GM18519 (cell line): ENCODE data around the gene CACNA2D1.
"Not testable (repeated sequence)": the region's sequence is repeated elsewhere in the genome, so short reads cannot be mapped to it uniquely, and the experiment has no call there.

Source experiments
- ATAC-seq: cut with Tn5 transposase; IDR thresholded peaks from one replicate; pipeline ENCODE4 v1.9.1; 2021; ENCODE audit warnings: mild to moderate bottlenecking, moderate library complexity; ENCODE audit not compliant: unreplicated experiment, low FRiP score

Gene CACNA2D1

DNA sequence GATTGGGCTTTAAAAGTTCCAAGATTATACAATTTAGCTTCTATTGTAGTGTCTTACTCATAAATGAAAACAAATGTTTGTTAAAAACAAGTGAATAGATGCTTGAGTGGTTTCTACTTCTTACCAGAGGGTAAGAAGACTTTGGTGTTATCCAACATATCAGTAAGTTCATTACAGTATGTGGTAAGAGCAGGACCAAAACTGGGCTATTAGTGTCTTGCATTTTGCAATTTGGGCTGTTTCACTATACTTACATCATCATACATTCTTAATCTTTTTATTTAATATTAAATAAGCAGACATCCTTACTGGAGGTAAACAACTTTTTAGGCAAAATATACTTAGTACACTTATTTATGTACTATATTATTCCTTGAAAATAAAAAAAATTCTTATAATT, 425.4 kb downstream of the CACNA2D1 start:
- no peak for ATAC-seq

DNA sequence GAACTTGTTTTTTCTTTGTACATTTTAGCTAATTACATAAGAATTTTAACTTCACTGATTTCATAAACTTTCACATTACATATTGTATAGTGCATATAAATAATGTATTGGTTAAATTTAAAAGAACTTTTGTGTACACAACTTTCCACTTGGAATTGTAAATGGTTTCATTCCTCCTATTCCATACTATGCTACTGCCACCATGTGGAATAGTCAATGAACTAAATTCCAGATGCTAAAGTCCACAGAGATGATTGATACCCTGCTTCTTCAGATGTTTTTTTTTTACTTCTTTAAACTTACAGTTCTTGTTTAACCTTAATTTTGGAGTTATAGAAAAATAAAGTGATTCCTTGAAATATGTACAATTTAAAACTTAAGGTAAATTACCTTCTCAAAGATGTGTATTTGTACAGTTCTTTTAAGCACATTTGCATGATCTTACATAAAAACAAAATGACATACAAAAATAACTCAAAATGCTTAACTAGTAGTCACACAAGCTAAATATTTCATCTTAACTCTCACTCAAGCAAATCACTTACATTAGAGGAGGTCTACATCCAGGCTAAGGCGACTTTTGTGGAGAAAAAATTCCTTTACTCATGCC, 426.1 kb downstream of the CACNA2D1 start:
- no peak for ATAC-seq

DNA sequence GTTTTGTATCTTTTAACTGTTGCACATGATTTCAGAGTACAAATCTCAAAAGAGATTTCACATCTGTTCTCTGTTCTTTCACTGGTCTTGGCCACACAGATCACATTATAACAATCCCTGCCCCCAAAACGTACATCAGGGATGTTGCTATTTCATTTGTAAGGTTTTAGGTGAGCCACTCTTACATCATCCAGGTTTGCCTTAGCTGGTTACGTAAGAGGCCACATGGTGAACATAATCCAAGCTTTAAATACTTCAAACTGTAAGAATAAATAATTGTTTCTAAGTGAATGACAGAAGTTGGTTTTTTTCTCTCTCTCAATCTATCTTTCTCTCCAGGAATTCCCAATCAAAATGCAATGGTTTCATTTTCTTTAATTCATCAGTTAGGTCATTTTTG, 427.8 kb downstream of the CACNA2D1 start:
- ATAC-seq: no peak

DNA sequence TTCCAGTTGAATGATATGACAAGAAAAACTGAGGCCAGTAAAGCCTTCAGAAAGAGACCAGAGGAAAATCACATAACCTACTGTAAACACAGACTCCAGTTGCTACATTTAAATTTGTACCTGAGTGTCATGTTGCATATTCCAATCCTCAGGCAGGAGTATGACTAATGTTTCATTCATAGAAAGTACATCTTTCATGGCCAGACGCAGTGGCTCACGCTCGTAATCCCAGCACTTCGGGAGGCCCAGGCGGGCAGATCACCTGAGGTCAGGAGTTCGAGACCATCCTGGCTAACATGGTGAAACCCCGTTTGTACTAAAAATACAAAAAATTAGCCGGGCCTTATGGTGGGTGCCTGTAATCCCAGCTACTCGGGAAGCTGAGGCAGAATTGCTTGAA, 429.0 kb downstream of the CACNA2D1 start:
- not testable (repeated sequence) for ATAC-seq

DNA sequence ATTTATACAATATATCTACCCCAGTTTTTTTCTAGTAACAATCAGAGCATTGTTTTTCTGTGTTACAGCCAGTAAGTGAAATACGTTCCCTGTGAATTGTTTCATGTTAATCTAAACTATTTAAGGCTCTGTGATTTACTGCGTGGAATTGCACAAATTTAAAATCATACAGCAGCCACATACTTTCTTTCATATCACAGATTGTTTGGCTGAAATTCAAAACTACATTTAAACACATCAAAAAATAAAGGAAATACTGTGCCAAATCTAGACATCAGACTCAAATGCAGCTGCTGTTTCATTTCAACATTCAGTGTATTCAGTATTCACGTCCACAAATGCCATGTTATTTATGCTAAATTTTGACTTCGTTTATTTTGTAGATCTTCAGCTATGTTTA, 431.1 kb downstream of the CACNA2D1 start:
- ATAC-seq: no peak

DNA sequence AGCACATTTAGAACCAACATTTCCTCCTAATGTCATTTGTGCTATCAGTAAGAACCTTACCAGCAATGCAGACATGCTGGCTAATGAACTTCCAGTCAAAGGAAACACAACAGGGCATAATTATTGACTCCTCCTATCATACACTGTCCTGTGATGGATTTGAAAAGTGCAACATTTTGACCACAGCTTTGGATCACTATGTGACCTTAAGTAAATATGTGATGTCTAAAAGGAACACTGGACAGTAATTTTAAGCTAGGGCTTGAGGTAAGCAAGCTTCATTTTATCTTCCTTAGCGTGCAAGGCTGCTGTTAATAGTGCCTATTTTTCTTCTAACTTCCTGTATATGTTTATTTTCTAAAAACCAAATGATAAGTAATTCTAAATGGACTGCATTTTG, 433.2 kb downstream of the CACNA2D1 start:
- ATAC-seq: no peak

DNA sequence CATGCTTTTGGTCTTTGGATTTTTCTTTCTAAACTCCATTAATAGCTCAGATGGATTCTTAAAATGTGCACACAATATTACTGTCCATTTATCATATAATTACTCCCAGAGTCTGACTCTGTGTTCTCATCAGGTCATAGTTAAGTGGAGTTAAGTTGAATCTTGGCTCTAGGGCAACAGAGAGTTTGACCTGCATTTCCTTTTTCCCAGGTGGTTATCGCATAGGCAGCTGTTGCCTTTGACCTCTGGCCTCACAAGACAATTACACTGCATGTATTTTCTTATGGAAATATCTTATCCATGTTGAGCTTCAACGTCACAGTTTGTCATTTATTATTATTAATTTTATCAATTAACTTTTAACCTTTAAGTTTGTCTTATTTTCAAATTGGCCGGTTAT, 436.3 kb downstream of the CACNA2D1 start:
- no peak for ATAC-seq

DNA sequence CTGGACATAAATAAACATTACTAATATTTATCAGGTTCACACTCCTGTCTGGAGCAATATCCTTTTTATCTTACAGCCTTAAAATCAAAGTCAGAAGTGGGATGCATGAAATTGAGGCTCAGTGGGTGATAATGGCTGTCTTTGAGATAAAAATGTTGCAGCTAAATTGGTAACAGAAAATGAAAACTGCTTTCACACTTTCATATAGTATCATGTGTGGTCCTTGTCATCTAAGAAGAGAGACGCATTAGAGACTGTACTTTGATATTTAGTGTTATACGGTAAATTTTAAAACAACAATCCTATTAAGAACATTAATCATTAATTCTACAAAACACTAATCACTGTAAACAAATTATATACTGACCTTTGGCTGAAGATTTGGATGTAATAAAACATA, 438.5 kb downstream of the CACNA2D1 start:
- no peak for ATAC-seq

DNA sequence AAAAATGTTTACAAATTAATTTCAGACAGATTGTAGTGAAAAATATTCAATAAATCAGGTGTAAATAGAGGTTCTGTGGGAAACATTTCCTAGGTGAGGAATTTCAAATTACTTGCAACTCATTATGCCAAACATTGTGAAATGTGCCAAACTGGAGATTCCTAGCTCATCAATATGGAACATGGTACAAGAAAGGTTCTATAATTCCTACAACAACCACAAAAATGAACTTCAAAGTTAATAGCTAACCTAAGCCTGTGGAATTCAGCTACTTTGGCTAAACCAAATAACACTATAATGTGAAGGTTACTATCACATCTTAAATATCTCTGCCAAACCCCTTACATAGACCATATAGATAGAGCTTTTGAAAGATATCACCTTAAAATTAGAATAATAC, 450.4 kb downstream of the CACNA2D1 start:
- ATAC-seq: no peak

DNA sequence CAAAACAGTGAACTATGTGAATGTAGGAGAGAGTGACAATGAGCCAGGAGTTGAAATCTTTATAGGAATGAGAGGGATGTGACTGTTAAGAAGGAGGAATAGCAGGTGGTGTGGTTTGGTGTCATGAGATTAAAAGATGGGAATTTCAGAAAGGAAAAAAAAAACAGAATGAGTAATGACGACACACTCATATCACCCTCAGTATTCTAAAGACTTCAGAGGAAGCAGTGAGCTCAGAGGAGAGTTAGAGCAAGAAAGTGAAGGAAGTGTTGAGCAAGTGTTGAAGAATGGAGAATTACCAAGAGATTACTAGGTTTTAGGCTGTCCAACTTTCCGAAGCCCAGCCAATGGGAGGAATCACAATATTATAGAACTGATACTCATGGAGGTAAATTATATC, 453.2 kb downstream of the CACNA2D1 start:
- no peak for ATAC-seq

DNA sequence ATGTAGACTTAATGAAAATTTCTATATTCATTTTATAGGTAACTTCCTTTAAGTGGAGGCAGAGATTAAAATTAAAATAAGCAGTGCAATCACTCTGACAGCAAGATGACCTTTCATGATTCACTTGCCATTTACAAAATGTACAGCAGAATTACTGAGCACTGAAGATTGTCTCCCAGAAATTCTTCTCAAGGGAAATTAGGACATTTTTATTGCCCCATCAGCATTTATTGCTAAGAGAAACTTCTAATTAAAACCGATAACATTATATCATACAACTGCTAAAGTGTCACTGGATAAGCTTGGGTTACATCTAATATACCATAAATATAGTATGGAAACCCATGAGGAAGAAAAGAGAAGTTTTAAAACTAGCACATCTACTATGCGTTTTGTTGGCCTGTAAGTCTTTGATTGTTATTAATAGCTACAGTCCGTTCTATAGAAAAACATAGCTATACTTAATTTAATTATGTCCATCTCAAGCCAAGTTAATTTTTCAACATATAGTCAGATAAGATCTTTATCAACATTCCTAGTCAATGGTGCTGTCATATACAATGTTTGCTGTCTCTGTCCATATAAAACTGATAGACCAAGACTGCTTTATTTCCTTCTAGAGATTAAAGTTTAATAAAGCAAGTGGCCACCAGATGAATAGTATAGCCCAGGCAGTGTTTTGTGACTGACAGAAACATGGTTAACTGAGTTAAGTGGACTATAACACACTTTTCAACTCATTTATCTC, 456.7 kb downstream of the CACNA2D1 start:
- no peak for ATAC-seq

DNA sequence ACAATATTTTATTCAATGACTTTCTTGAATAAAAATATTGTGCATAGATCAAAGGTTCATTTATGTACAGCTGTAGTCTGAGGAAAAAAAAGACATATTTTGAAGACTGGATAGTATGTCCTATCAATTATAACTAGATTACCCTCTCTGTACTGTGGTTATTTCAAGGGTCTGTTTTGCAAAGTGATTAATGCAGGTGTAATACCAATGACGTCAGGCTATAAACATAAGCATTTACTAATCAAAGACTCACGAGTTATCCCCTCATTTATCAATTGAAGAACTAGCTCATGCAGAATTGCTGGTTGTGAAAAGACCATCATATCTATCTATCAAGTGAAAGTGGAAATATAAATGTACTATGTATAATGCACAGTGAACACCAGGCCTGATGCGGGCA, 460.2 kb downstream of the CACNA2D1 start:
- ATAC-seq: no peak

DNA sequence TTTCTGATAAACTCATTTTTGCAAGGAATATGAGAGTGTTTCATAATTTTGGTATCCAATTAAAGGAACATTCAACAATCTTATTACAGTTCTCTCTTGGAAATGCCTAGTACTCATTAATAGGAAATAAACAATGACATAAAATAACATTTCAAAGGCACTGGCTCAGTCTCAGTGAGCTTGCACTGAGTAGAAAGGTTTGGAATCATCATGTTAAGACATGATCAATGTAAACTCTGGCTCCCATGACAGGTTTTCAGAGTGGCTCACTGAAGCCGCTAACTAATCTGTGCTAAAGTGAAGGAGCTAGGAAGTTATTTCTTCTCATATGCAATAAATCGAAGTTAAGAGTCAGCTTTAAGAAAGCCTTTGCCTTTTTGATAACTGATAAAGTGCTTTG, 470.5 kb downstream of the CACNA2D1 start:
- ATAC-seq: no peak

DNA sequence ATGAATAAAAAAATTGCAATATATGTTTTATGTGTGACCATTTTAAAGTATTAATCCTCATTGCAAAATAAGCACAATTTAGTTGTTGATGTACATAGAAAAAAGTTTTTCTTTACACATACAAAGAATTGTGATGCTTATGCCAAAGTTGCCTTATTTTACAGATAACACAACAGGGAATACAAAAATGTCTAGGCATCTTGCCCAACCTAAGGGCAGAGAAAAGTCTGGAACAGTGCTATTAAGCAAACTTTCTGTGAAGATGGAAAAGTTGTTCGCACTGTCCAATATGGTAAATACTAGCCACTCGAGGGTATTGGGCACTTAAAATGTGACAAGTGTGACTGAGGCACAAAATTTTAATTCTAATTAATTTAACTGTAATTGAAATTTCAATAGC, 483.6 kb downstream of the CACNA2D1 start:
- no peak for ATAC-seq

DNA sequence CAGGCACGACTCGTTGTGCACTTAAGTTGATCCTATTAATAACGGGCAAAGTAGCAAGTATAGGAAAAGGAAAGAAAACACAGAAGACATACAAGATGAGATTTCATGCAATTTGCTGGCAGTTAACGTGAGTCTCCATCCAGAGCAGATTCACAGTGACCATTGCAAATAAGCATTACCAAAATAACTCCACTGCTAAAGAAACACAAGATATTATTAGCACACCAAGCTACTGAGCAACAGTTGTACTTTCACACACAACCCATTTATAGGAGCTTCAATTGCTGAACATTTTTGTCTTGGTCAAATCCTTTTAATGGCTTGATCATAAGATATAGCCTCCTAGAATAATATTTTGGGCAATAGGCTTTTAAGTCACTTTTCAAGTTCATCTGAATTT, 486.1 kb downstream of the CACNA2D1 start:
- ATAC-seq: no peak

DNA sequence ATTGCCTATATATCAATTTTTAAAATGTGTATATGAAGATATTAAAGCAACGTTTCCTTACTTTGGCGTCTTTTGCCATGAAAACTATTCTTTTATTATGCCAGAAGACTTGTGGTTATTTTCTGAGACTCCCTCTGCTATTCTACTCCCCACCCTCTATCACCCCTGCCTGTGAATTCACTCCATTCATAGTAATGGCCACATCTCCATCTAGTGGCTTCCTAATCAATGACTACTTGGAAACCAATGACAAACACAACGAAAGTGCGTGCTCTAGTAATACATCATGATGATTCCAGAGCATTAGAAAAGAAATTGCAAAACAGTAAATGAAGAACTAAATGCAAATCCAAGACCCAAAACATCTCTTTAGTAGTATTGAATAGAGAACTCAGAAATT, 487.1 kb downstream of the CACNA2D1 start:
- ATAC-seq: peak; percentile 80

DNA sequence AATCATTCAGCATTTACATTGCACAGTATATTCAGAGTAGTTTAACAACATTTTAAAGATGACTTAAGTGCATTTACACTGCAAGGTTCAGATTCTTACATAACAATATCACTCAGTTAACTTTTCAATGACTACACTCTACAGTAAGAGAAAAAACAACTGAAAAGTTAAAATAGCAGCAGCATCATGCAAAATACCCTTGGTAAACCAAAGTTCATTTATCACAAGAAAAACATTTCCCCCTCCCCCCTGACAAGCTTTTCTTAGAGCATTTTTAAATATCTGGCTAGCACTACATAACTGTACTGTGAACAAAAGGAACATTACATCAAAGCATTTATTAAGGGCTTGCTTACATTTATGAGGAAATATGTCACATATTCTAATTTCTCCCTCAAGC, 494.3 kb downstream of the CACNA2D1 start:
- no peak for ATAC-seq

DNA sequence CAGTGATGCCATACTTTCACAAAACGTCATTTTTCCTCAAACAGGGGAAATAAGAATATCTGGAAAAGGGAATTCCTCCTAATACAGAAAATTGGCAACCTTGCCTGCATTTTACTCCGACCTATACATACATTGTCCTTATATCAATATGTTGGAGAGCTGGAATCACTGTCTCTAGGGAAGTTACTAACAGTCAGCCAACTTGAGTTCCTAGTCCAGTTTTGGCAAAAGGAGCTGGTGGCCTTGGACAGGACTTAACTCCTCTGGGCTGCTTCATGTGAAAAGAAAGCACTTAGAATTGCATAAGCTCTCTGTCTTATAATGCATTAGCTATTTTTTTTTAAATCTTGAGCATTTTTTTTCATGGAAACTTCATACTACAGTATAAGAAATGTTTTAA, 499.5 kb downstream of the CACNA2D1 start:
- ATAC-seq: no peak

DNA sequence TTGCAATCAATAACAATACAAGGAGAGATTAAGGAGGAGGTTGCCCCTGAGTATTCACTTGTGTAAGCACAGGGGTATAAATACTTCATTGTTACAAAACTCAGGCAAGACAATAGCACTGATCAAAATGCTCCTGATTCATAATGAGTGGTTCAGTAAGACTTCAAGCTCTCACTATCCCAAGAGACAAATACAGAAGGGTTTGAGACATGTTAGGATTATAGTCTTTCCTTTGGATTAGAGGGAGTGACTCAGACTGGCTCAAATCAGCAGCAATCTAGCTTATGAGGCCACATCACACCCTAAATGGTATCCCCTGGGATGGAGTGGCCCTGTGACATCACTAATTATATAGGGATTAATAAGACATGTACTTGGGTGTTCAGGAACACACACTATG, 506.5 kb downstream of the CACNA2D1 start:
- ATAC-seq: no peak

DNA sequence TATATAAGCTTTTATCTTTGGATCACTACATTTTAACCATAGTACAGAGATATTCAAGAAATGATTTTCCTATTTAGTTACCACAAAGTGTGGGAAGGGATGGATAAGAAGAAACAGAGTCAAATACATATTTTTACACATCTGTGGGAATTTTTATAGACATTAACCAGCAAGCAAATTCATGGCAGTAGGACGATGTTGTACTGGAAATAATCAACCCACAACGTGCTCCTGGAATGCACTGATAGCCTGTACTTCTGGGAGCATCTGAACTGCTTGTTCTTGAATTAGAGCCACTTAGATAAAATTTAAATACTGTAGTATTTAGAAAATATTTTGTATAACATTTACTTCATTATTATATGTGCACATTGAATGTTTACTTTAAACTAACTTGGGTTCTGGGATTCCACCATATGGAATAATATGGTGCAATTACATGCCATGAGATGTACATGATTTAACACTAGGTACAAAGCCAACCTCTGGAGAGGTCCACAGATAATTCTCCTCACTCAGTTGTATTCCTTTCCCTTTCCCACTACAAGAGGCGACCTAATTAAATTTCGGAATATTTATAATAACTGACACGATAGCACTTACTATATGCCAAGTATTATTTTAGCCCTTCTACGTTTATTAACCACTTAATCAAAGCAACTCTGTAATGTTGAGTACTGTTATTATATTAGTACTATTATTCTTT, 508.8 kb downstream of the CACNA2D1 start:
- no peak for ATAC-seq

DNA sequence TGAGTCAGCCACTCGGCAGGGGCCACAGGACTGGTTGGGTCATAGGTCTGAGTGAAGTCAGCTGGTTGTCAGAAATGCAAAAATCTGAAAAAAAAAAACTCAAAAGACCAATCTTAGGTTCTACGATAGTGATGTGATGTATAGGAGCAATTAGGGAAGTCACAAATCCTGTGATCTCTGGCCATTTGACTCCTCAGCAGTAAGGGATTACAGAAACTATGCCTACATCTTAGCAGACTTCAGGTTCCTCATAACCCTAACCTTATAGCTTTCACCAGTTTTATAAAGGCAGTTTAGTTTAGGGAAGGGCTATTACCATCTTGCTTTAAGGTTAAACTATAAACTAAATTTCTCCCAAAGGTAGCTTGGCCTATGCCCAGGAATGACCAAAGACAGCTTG, 510.6 kb downstream of the CACNA2D1 start:
- ATAC-seq: no peak

DNA sequence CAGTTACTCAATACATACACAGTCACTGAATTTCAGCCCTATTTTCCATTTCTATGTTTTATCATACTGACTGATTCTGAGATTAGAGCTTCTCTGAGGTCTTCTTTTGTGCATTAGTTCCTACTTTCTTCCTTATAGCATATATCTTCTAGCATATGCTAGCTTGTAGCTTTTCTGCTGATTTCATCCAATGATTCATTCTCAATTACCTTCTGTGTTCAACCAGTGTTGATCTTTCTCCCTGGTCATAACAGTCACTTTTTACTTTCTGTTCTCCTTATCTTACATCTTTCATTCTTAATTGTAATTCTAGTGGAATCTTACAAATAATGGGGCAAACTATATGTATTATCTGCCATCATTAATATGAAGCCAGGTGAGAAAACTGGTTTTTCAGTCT, 514.2 kb downstream of the CACNA2D1 start:
- no peak for ATAC-seq
